ENCODE data around the gene COX19.

DNA sequence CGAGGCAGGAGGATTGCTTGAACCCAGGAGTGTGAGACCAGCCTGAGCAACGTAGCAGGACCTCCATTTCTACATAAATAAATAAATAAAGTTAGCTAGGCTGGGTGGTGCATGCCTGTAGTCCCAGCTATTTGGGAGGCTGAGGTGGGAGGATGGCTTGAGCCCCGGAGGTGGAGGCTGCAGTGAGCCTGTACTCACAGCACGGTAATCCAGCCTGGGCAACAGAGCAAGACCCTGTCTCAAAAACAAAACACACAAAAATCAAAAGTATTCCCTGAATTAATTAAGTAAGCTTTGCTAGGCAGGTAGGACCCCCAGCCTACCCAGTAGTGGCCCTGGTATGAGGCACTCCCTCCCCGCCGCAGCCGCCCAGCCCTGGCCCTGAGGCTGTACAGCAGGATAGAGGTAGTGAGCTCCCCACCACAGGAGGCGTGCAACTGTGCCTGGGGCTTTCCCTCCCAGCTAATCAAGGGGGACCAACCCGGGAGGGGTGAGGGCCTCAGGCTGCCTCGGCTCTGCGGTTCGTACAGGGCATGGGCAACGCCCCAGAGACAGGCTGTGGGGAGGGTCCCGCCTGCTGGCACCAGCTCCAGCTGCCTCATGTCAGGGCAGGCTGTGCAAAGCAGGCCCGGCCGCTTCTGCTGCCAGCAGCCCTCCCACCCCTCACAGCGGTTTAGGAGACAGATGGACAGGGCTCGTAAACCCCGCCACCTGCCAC is 6.6 kb upstream of the COX19 start:
- TF ChIP-seq, protein P1, sequence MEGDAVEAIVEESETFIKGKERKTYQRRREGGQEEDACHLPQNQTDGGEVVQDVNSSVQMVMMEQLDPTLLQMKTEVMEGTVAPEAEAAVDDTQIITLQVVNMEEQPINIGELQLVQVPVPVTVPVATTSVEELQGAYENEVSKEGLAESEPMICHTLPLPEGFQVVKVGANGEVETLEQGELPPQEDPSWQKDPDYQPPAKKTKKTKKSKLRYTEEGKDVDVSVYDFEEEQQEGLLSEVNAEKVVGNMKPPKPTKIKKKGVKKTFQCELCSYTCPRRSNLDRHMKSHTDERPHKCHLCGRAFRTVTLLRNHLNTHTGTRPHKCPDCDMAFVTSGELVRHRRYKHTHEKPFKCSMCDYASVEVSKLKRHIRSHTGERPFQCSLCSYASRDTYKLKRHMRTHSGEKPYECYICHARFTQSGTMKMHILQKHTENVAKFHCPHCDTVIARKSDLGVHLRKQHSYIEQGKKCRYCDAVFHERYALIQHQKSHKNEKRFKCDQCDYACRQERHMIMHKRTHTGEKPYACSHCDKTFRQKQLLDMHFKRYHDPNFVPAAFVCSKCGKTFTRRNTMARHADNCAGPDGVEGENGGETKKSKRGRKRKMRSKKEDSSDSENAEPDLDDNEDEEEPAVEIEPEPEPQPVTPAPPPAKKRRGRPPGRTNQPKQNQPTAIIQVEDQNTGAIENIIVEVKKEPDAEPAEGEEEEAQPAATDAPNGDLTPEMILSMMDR (IDR thresholded peaks at IDR 0.05 in 8 of 11, conservative IDR thresholded peaks at IDR 0.05 in 3 of 11): no peak
- TF ChIP-seq POLR2A (IDR thresholded peaks at IDR 0.05) (no peak), POLR2AphosphoS5 (IDR thresholded peaks at IDR 0.05) (no peak)

All from spleen (tissue), 7 donors.